Esophagus squamous epithelium (tissue), 4 donors: ENCODE data around the gene DLGAP1.

Experiments used
- POLR2A ChIP-seq, 4 donors: fragments of 450-650 bp; IDR thresholded peaks; one replicate each; pipeline ENCODE4 v1.6.1; 2017; ENCODE audit warnings: antibody characterized with exemption in 4 of 4, mild to moderate bottlenecking in 4 of 4, moderate library complexity in 3 of 4
- TF ChIP-seq, protein P1 (sequence below), 6 experiments: fragments of 450-650 bp in 4 of 6; fragments of 200-600 bp in 2 of 6; sonication (generic) in 2 of 6; IDR thresholded peaks; one replicate each; pipeline ENCODE4 v1.5.1; 2016 to 2019; ENCODE audit warnings: antibody characterized with exemption in 6 of 6, mild to moderate bottlenecking in 4 of 6, moderate library complexity in 4 of 6

GRCh38 chr18:4143585-4143984 lies 311.5 kb downstream of the DLGAP1 start:
- TF ChIP-seq, protein P1, sequence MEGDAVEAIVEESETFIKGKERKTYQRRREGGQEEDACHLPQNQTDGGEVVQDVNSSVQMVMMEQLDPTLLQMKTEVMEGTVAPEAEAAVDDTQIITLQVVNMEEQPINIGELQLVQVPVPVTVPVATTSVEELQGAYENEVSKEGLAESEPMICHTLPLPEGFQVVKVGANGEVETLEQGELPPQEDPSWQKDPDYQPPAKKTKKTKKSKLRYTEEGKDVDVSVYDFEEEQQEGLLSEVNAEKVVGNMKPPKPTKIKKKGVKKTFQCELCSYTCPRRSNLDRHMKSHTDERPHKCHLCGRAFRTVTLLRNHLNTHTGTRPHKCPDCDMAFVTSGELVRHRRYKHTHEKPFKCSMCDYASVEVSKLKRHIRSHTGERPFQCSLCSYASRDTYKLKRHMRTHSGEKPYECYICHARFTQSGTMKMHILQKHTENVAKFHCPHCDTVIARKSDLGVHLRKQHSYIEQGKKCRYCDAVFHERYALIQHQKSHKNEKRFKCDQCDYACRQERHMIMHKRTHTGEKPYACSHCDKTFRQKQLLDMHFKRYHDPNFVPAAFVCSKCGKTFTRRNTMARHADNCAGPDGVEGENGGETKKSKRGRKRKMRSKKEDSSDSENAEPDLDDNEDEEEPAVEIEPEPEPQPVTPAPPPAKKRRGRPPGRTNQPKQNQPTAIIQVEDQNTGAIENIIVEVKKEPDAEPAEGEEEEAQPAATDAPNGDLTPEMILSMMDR (IDR thresholded peaks at IDR 0.05), result no peak
- TF ChIP-seq POLR2A (IDR thresholded peaks at IDR 0.05), result no peak
